HEK293 (cell line): Measurements from ENCODE around the gene PAIP2.

ENCODE experiments used
- BCL11A ChIP-seq: fragments of 450-650 bp; formaldehyde crosslinking; IDR thresholded peaks from 2 replicates; pipeline ENCODE4 v1.5.1; 2016; ENCODE audit warnings: low read depth, missing biosample characterization, missing genetic modification characterization
- HIC1 ChIP-seq: fragments of 450-650 bp; formaldehyde crosslinking; IDR thresholded peaks from 2 replicates; pipeline ENCODE4 v1.5.1; 2016; ENCODE audit warnings: missing biosample characterization, missing genetic modification characterization
- KLF10 ChIP-seq: fragments of 450-650 bp; IDR thresholded peaks from 2 replicates; pipeline ENCODE4 v1.5.1; 2018; ENCODE audit warnings: missing biosample characterization, mild to moderate bottlenecking, missing genetic modification characterization
- MZF1 ChIP-seq: fragments of 450-650 bp; formaldehyde crosslinking; IDR thresholded peaks from 2 replicates; pipeline ENCODE4 v1.5.1; 2017; ENCODE audit warnings: missing biosample characterization, missing genetic modification characterization, borderline replicate concordance
- OVOL3 ChIP-seq: fragments of 450-650 bp; formaldehyde crosslinking; IDR thresholded peaks from 2 replicates; pipeline ENCODE4 v1.5.1; 2016; ENCODE audit warnings: missing biosample characterization, missing genetic modification characterization
- PATZ1 ChIP-seq: fragments of 450-650 bp; formaldehyde crosslinking; IDR thresholded peaks from 2 replicates; pipeline ENCODE4 v1.5.1; 2016; ENCODE audit warnings: missing biosample characterization, missing genetic modification characterization
- REPIN1 ChIP-seq: fragments of 450-650 bp; formaldehyde crosslinking; IDR thresholded peaks from 2 replicates; pipeline ENCODE4 v1.5.1; 2017; ENCODE audit warnings: missing biosample characterization, missing genetic modification characterization, low read depth
- WT1 ChIP-seq: fragments of 450-650 bp; formaldehyde crosslinking; IDR thresholded peaks from 2 replicates; pipeline ENCODE4 v1.5.1; 2016; ENCODE audit warnings: missing biosample characterization, missing genetic modification characterization
- ZBTB44 ChIP-seq: fragments of 450-650 bp; IDR thresholded peaks from 2 replicates; pipeline ENCODE4 v1.5.1; 2018; ENCODE audit warnings: missing biosample characterization, mild to moderate bottlenecking, missing genetic modification characterization
- ZFP3 ChIP-seq: fragments of 450-650 bp; formaldehyde crosslinking; IDR thresholded peaks from 2 replicates; pipeline ENCODE4 v1.5.1; 2016; ENCODE audit warnings: low read depth, missing biosample characterization, missing genetic modification characterization
- ZNF112 ChIP-seq: fragments of 450-650 bp; formaldehyde crosslinking; IDR thresholded peaks from 2 replicates; pipeline ENCODE4 v1.5.0; 2017; ENCODE audit warnings: missing biosample characterization, missing genetic modification characterization
- ZNF175 ChIP-seq: fragments of 450-650 bp; formaldehyde crosslinking; IDR thresholded peaks from 2 replicates; pipeline ENCODE4 v1.5.1; 2016; ENCODE audit warnings: missing biosample characterization, missing genetic modification characterization
- ZNF214 ChIP-seq: fragments of 450-650 bp; formaldehyde crosslinking; IDR thresholded peaks from 2 replicates; pipeline ENCODE4 v1.5.1; 2017; ENCODE audit warnings: missing biosample characterization, mild to moderate bottlenecking, missing genetic modification characterization, borderline replicate concordance
- ZNF23 ChIP-seq: fragments of 450-650 bp; formaldehyde crosslinking; IDR thresholded peaks from 2 replicates; pipeline ENCODE4 v1.5.1; 2016; ENCODE audit warnings: missing biosample characterization, missing genetic modification characterization, borderline replicate concordance
- ZNF302 ChIP-seq: fragments of 450-650 bp; formaldehyde crosslinking; IDR thresholded peaks from 2 replicates; pipeline ENCODE4 v1.5.1; 2016; ENCODE audit warnings: missing biosample characterization, missing genetic modification characterization, low read depth
- ZNF354C ChIP-seq: fragments of 450-650 bp; formaldehyde crosslinking; IDR thresholded peaks from 2 replicates; pipeline ENCODE4 v1.5.1; 2016; ENCODE audit warnings: missing biosample characterization, missing genetic modification characterization, low read depth, borderline replicate concordance
- ZNF366 ChIP-seq: fragments of 450-650 bp; formaldehyde crosslinking; conservative IDR thresholded peaks from 2 replicates; pipeline ENCODE4 v1.5.1; 2016; ENCODE audit warnings: missing biosample characterization, missing genetic modification characterization
- ZNF473 ChIP-seq: fragments of 450-650 bp; formaldehyde crosslinking; IDR thresholded peaks from 2 replicates; pipeline ENCODE4 v1.5.1; 2017; ENCODE audit warnings: missing biosample characterization, missing genetic modification characterization
- ZNF48 ChIP-seq: fragments of 450-650 bp; formaldehyde crosslinking; IDR thresholded peaks from 2 replicates; pipeline ENCODE4 v1.5.1; 2016; ENCODE audit warnings: missing biosample characterization, missing genetic modification characterization
- ZNF530 ChIP-seq: fragments of 450-650 bp; formaldehyde crosslinking; IDR thresholded peaks from 2 replicates; pipeline ENCODE4 v1.5.1; 2016; ENCODE audit warnings: low read depth, missing biosample characterization, missing genetic modification characterization
- ZNF549 ChIP-seq: fragments of 450-650 bp; IDR thresholded peaks from 2 replicates; pipeline ENCODE4 v1.5.1; 2018; ENCODE audit warnings: missing biosample characterization, missing genetic modification characterization, mild to moderate bottlenecking, inconsistent platforms, moderate library complexity
- ZNF571 ChIP-seq: fragments of 450-650 bp; formaldehyde crosslinking; IDR thresholded peaks from 2 replicates; pipeline ENCODE4 v1.5.0; 2017; ENCODE audit warnings: missing biosample characterization, missing genetic modification characterization
- ZNF596 ChIP-seq: fragments of 450-650 bp; IDR thresholded peaks from 2 replicates; pipeline ENCODE4 v1.5.0; 2018; ENCODE audit warnings: missing biosample characterization, mild to moderate bottlenecking, missing genetic modification characterization, moderate library complexity
- ZNF664 ChIP-seq: fragments of 450-650 bp; formaldehyde crosslinking; IDR thresholded peaks from 2 replicates; pipeline ENCODE4 v1.5.1; 2016; ENCODE audit warnings: missing biosample characterization, missing genetic modification characterization
- ZNF747 ChIP-seq: fragments of 450-650 bp; formaldehyde crosslinking; IDR thresholded peaks from 2 replicates; pipeline ENCODE4 v1.5.1; 2016; ENCODE audit warnings: missing biosample characterization, missing genetic modification characterization
- ZNF76 ChIP-seq: fragments of 450-650 bp; formaldehyde crosslinking; IDR thresholded peaks from 2 replicates; pipeline ENCODE4; 2016; ENCODE audit warnings: low read depth, missing biosample characterization, missing genetic modification characterization, borderline replicate concordance
- ZNF768 ChIP-seq: fragments of 450-650 bp; formaldehyde crosslinking; IDR thresholded peaks from 2 replicates; pipeline ENCODE4 v1.5.1; 2018; ENCODE audit warnings: missing biosample characterization, mild to moderate bottlenecking, missing genetic modification characterization
- ZSCAN4 ChIP-seq: fragments of 450-650 bp; formaldehyde crosslinking; IDR thresholded peaks from 2 replicates; pipeline ENCODE4 v1.5.1; 2017; ENCODE audit warnings: missing biosample characterization, missing genetic modification characterization
- ZXDB ChIP-seq: fragments of 450-650 bp; formaldehyde crosslinking; IDR thresholded peaks from 2 replicates; pipeline ENCODE4 v1.5.1; 2016; ENCODE audit warnings: missing biosample characterization, missing genetic modification characterization
- TF ChIP-seq, protein P1 (sequence below): fragments of 450-650 bp; formaldehyde crosslinking; IDR thresholded peaks from 2 replicates; pipeline ENCODE4 v1.5.1; 2016; ENCODE audit warnings: missing biosample characterization, missing genetic modification characterization
- TF ChIP-seq, protein P2 (sequence below): fragments of 450-650 bp; formaldehyde crosslinking; IDR thresholded peaks from 2 replicates; pipeline ENCODE4 v1.5.1; 2016; ENCODE audit warnings: missing biosample characterization, missing genetic modification characterization

Gene PAIP2

GRCh38 chr5:139296862-139297326 is 44.8 kb upstream of the PAIP2 start (continued):
- TF ChIP-seq ZNF664 (tag by site-specific recombination) (peak; percentile 66; the same call in 1 of the 2 replicates), ZSCAN4 (tag by site-specific recombination) (no peak), ZNF571 (tag by site-specific recombination) (no peak), PATZ1 (tag by site-specific recombination) (peak; percentile 37; the same call in 1 of the 2 replicates), ZNF354C (no peak), ZNF768 (no peak), ZFP3 (no peak), ZXDB (no peak), ZNF23 (no peak), BCL11A (tag by site-specific recombination) (no peak), ZNF112 (tag by site-specific recombination) (no peak), HIC1 (tag by site-specific recombination) (no peak), ZNF76 (tag by site-specific recombination) (no peak), WT1 (tag by site-specific recombination) (0 out of 2 replicates have a peak, but pooled peaks have one; percentile 47), OVOL3 (no peak), ZNF530 (tag by site-specific recombination) (no peak), MZF1 (no peak), REPIN1 (tag by site-specific recombination) (no peak), ZBTB44 (tag by site-specific recombination) (no peak), KLF10 (tag by site-specific recombination) (no peak), ZNF48 (tag by site-specific recombination) (no peak), ZNF473 (no peak), ZNF366 (tag by site-specific recombination) (peak; percentile 22; the same call in 1 of the 2 replicates), ZNF596 (tag by site-specific recombination) (no peak), ZNF175 (tag by site-specific recombination) (no peak), ZNF214 (tag by site-specific recombination) (no peak), ZNF302 (tag by site-specific recombination) (no peak), ZNF549 (no peak), ZNF747 (tag by site-specific recombination) (no peak)
- TF ChIP-seq, protein P1, sequence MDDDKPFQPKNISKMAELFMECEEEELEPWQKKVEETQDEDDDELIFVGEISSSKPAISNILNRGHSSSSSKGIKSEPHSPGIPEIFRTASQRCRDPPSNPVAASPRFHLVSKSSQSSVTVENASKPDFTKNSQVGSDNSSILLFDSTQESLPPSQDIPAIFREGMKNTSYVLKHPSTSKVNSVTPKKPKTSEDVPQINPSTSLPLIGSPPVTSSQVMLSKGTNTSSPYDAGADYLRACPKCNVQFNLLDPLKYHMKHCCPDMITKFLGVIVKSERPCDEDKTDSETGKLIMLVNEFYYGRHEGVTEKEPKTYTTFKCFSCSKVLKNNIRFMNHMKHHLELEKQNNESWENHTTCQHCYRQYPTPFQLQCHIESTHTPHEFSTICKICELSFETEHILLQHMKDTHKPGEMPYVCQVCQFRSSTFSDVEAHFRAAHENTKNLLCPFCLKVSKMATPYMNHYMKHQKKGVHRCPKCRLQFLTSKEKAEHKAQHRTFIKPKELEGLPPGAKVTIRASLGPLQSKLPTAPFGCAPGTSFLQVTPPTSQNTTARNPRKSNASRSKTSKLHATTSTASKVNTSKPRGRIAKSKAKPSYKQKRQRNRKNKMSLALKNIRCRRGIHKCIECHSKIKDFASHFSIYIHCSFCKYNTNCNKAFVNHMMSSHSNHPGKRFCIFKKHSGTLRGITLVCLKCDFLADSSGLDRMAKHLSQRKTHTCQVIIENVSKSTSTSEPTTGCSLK (tag by site-specific recombination): no peak
- TF ChIP-seq, protein P2, sequence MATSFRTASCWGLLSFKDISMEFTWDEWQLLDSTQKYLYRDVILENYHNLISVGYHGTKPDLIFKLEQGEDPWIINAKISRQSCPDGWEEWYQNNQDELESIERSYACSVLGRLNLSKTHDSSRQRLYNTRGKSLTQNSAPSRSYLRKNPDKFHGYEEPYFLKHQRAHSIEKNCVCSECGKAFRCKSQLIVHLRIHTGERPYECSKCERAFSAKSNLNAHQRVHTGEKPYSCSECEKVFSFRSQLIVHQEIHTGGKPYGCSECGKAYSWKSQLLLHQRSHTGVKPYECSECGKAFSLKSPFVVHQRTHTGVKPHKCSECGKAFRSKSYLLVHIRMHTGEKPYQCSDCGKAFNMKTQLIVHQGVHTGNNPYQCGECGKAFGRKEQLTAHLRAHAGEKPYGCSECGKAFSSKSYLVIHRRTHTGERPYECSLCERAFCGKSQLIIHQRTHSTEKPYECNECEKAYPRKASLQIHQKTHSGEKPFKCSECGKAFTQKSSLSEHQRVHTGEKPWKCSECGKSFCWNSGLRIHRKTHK (tag by site-specific recombination): no peak
